SIG-M5 treated with dmso at 0.1 percent for 504 hours (cell line): Measurements from ENCODE around the gene RAB1B.
A peak's percentile ranks its signal among the peaks of the same experiment; 100 is the strongest.
"Not testable (repeated sequence)": the region's sequence is repeated elsewhere in the genome, so short reads cannot be mapped to it uniquely, and the experiment has no call there.

Experiments used
- DNase-seq: peaks from one replicate; lab custom pipeline; 2025; ENCODE audit not compliant: unreplicated experiment; lab: John Stamatoyannopoulos, UW

RAB1B gene

DNA sequence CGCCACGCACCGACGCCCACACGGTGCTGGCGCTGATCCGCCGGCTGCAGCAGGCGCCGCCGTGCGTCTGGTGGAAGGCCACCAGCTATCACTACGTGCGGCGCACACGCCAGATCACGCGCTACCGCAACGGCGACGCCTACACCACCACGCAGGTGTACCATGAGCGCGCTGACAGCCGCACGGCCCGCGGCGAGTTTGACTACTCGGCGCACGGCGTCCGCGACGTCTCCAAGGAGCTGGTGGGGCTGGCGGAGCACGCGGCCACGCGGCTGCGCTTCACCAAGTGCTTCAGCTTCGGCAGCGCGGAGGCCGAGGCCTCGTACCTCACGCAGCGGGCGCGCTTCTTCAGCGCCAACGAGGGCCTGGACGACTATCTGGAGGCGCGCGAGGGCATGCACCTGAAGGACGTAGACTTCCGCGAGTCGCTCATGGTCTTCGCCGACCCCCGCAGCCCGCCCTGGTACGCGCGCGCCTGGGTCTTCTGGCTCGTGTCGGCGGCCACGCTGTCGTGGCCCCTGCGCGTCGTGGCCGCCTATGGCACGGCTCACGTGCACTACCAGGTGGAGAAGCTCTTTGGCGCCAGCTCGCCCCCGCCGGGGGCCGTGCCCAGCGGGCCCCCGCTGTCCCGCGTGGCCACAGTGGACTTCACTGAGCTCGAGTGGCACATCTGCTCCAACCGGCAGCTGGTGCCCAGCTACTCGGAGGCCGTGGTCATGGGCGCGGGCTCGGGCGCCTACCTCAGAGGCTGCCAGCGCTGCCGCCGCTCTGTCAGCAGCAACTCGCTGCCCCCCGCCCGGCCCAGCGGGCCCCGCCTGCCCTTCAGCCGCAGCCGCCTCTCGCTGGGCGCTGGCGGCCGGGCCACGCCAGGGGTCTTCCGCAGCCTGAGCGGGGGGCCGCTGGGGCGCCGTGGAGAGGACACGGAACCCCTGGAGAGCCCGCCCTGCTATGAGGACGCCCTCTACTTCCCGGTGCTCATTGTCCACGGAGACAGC, 26.5 kb downstream of the RAB1B start:
- DNase-seq: no peak

DNA sequence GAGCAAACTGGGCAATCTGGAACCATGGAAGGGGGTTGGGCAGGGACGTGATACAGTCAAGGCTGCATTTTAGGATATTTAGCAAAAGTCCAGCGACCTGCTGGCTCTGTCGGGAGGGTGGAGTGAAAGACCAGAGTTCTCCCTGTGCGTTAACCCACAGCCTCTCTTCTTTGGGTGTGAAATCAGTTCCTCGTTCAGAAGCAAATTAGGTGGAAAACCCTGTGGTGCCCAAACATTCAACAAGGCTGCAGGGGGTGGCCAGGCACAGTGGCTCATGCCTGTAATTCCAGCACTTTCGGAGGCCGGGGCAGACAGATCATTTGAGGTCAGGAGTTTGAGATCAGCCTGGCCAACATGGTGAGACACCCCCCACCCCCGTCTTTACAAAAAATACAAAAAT, 29.2 kb downstream of the RAB1B start:
- no peak for DNase-seq

DNA sequence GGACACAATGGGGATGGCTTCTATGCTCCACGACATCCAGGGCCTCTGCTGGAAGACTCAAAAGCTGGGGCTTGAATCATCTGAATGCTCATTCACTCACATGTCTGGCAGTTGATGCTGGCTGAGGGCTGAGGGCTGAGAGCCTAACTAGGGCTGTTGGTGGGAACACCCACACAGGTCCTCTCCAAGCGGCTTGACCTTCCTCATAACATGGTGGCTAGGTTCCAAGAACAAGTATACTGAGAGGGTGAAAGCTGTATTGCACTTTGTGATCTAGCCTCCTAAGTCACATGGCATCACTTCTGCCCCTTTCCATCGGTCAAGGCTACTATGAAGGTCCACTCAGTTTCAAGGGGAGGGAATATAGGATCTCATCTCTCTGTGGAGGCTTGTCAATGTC, 30.7 kb downstream of the RAB1B start:
- DNase-seq: no peak

DNA sequence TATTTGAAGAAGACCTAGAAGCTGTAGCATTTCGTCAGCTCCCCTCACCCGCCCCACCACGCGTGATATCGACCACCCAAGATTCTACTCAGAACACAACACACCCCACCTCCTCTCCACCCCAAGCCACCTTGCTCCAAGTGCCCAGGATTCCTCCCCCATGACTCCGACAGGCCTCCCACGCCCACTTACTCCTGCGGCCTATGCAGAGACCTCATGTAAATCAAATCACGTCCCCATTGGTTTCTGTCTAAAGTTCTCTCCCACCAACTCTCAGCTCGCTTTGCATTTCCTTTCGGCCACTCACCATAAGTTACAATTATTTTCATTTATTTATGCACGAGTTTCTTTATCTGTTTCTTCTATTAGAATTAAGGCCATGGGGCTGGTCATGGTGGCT, 34.2 kb downstream of the RAB1B start:
- DNase-seq: no peak

DNA sequence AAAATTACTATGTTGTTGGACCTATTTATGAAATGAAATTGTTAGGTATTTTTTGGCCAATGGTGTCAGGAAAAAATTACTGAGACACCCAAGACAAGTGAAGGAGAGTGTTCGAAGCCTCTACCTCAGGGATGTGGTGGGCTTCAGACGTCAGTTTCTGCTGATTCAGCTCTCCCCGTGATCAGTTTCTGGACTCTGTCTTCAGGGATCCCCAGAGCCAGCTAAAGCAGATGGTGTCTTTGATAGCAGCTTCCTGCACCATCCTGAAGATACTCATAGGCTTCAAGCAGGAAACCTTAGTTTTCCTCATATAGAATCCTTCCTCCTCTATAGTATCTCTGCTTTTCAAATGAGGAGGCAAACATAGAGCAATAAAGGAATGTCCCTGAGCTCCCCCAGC, 41.0 kb downstream of the RAB1B start:
- DNase-seq: no peak

DNA sequence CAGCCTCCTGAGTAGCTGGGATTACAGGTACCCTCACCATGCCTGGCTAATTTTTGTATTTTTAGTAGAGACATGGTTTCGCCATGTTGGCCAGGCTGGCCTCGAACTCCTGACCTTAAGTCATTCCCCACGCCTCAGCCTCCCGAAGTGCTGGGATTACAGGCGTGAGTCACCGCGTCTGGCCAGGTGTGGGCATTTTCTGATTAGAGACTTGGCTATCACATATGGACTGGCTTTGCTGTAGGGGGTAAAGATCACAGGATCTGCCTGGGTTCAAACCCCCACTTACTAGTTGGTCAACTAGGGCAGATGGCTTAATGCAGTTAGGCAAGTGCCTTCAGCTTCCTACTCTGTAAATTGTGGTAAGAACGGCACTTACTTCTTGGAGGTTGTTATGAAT, 41.9 kb downstream of the RAB1B start:
- no peak for DNase-seq

DNA sequence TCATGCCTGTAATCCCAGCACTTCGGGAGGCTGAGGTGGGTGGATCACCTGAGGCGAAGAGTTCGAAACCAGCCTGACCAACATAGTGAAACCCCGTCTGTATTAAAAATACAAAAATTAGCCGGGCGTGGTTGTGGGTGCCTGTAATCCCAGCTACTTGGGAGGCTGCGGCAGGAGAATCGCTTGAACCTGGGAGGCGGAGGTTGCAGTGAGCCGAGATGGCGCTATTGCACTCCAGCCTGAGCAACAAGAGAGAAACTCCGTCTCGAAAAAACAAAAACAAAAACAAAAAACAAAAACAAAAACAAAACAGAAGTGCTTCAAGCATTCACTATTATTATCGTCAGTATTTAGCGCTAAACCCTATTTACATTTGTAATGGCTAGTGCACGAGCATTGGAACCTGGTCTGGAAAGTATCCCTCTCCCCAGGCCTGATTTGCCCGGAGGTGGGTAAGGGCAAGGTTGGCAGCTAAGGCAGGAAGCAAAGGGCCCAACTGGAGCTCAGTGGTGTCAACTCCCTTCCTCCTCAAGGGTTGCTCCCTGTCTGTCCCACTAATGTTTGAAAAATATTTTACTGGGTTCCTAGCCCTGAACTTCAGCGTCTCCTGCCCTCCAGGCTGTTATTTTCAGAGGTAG, 42.5 kb downstream of the RAB1B start:
- not testable (repeated sequence) for DNase-seq

DNA sequence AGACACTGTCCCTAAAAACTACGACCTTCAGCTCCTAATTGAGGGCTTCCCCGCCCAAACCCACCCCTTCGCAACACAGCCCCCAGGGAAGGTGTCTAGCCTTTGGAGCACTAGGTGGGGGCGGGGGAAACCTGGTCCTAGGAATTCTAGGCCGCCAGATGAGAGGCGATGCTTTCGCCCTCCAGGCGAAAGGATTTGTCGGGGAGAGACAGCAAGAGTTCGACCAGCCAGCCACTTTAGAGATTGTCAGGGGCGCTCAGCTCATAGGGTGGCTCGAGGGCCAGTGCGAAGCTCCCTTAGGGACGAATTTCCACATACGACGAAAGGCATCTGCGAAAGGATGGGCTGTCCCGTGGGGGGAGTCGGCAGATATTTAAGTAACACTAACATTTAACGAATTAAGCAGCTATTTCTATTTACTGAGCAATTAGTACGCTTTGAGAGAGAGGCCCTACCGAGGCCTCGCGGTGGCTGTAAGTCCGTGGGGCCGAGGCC, 43.1 kb downstream of the RAB1B start:
- DNase-seq: no peak

DNA sequence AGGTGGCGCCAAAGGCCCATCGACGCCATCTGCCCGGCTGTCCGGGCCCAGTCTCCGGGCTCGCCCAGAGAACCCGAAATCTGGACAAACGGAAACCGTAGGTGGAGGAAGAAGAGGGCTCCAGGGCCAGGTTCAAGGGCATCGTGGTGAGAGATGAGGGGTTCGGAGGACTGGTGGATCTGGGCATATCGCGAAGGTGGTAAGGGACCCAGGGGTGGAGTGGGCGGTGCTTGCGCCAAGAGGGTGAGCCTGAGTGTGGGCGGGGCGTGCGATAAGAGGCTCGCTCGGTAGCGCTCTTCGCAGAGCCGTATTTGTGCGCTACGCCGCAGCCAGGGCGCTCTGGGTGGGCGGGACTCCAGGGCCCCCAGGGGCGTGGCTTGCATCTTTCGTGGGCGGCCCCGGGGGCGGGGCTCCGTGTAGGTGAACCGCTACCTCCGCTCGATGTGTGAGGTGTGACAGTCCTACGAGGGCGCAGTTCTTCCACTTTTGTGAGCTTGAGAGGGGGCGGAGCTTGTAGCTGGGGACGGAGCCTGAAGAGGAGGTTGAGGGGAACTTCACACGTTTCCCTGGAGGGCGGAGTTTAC, 43.6 kb downstream of the RAB1B start:
- DNase-seq: peak; percentile 86

DNA sequence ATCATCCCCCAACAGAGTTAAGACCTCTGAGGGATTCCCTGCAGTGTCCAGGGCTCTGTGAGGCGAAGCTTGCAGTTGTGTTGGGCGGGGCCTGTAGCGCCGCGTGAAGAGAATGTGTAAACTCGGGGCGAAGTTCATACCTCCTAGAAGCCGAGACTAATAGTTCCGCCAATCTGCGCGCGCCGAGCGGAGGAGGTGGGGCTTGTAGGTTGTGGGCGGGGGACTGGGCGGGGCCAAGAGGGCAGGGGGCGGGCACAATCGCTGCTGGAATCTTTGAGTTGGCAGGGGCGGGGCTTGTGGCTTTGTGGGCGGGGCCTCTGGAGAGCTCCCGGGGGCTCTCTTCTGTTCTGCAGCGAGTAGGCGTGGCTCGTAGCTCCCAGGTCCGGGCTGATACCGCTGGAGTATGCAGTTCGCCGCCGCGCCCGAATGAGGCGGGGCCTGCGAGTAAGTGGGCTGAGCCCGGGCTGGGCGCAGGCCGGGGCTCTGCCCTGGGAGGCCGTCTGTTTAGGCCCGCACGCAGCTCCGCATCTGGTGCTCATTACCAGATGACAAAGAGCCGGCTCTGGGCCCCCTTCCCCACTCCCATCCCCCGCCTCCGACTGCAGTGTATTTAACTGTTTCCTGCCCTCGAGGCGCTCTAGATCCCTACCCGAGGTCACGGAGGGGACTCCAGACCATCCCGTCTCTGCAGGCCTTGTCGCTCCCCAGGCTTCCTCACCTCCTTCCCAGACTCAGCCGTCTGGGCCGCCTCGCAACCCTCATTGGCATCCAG, 44.3 kb downstream of the RAB1B start:
- peak; percentile 91 for DNase-seq

DNA sequence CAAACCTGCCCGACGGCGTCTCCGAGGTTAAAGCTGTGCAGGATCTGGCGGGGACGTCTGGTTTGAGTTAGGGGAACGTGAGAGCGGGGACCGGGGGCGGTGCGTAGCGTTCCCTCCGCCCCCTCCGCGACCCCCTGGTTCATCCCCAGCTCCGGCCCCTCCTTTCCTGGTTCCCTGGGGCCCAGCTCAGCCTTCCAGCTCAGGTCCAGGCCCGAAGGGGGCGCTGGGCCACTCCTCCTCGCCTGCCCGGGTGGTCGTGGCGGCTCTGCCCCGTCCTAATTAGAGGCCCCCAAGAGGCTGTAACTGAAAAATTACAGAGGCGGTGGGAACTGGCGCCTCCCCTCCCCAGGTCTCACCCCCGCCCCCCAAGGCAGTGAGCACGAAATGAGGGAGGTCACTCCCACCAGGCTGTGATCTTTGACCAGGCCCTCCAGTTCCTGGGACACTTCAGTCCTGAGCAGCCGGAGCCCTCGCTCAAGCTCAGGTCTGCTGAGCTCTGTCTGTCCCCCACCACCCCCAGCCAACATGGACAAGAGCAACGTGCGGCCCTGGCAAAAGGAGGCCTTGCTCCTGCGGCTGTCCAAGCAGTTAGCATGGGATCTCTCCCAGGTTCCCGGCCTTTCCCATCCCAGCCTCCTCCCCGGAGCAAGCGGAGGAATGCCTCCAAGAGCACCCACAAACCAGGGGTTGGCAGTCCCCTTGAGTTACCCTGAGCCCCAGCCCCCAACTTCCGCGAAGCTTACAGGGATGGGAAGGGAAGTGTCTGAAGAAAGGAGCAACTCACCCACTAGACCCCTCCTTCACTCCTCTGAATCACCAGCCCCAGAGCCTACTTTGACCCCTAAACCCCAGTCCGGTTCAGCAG, 45.1 kb downstream of the RAB1B start:
- no peak for DNase-seq

DNA sequence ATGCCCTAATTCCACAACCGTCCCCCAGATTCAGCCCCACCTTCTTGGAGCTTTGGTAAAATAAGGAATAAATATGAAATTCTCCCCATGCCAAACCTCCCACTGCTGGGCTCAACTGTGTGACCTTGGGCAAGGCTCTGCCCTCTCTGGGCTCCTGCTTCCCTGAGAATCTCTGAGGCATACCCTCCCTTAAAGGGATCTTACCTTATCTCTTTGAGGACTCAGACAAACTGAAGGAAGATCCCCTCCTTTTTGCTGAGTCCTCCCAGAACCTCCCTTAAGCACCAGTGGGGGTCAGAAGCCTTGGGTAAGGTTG, 45.7 kb downstream of the RAB1B start:
- DNase-seq: no peak

DNA sequence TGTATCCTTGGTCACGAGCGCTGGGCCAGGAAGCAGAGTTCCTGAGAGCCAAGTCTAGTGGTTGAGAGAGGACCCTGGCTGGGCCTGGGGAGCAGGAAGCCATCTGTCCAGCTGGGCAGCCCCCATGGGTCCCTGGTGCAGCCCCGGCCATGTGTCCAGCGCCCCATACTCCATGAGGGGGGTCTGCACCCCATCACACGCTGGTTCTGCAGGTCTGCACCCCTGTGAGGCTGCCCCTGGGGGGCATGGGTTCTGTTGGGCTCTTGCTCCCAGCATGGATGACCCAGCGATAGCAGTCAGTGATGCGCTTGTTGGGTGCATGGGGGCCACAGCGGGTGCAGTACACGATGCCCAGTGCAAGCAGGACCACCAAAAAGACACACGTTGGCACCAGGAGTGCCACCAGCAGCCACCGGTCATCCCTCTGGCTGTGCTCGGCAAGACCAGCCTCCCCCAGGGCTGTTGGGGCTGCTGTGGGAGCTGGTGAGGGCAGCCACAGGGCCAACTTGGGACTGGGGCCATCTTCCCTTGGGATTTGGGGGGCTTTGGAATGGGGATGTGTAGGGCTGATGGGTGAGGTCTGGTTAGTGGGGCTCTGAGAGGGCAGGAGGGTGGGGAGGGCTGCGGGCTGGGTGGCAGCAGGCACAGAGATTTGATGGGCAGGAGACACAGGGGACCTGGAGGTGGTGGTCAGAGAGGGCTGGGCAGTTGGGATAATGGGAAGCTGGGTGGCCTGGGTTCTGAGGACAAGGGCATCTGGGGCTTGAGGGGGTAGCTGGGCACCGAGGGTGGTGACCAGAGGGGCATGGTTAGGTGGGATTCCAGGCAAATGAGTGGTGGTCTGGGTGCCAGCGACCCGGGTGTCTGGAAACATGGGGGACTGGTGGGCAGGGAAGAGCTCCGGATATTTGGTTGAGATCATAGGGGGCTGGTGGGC, 46.4 kb downstream of the RAB1B start:
- no peak for DNase-seq

DNA sequence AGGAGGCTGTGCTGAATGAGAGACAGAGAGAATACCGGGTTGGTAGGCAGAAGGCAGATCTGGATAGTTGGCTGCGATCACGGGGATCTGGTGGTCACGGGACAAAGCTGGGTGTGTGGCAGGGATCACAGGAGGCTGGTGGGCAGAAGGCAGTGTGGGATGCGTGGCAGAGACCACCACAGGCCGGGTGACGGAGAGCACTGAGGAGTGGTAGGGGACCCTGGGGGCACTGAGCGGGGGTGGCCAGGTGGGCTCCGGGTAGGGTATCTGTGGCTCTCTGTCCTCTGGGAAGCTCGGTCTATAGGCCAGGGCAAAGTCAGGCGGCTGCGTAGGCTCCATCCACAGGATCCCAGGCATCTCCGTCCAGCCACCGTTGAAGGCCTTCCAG, 47.1 kb downstream of the RAB1B start:
- no peak for DNase-seq

DNA sequence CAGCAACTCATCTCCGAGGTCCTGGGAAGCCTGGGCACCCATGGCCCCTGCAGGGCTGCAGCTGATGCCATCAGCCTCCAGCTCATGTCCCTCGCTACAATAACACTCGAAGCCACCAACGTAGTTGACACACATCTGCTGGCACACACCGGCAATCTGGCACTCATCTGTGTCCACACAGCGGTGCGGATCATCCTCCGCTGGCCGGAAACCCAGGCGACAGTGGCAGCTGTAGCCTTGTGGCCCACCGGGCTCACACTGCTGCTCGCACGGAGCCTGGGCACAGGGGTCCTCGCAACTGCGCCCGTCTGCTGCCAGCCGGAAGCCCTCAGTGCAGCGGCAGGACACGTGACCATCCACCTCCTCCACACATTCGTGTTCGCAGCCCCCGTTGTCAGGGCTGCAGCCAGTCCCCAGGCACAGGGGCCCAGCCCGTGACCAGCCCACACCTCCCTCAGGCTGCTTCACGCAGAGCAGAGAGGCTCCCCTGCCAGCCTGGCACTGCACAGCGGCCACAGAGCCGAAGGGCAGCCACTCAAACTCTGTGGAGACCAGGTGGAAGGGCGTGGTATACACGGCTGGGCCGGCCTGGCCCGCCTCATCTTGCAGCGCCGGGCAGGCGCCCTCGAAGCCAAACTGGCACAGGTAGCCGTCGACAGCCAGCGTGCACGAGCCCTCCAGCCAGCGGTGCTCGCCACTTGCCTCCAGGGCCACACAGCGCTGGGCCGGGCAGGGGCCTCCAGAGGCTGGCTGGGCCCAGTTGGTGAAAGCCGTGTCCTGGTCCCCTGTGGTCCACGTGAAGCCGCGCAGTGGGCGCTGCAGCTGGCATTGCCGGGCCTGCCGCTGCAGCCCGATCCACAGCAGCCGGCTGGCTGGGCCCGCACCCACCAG, 47.7 kb downstream of the RAB1B start:
- DNase-seq: no peak

DNA sequence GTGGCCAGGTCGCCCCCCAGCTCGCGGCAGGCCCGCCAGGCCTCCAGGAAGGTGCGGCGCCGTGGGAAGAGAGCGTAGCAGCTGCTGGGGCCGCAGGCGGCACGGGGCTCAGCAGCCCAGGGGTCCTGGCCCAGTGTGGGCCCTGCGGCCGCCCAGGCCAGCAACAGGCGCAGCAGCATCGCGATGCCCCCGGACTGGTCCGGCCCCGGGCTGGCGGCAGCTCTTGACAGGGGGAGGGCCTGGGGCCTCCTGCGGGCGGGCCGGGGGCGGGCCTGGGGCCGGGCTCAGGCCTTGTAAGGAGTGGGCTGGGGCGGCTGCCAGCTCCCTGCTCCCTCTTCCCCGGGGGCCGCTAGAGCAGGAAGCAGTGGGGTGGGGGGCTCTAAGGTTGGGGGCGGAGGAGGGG, 48.4 kb downstream of the RAB1B start, which contains the start of gene CD248:
Gene CD248, minus strand, starts transcription at position 196 of the 403 bp plus-strand sequence. Its CDS starts 17 bp downstream, at position 179.
- DNase-seq: no peak

DNA sequence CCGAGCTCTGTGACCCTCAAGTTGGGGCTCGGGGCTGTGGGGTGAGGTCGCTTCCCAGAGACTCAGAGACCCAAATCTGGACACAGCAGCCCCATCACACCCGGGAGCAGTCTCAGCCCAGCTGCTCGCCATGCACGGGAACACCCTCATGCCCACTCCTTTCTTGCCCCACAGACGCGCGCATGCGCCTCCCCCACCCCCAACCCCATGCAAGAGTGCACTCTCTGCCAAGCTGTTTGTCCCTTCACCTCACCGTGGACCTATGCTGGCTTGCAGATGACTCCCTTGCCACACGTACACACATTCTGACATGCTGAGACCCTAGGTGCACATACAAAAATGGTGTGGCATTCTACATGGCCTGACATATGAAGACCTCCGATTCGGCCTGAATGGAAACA, 48.9 kb downstream of the RAB1B start:
- DNase-seq: no peak
